IPS DF 6.9 (cell line): ENCODE results near the gene DBET.
"Not testable (repeated sequence)": the region's sequence is repeated elsewhere in the genome, so short reads cannot be mapped to it uniquely, and the experiment has no call there.

Source experiments
- DNase-seq: peaks from one replicate; pipeline ENCODE4 v3.0.0-alpha.2; 2013; ENCODE audit warnings: low read depth, low spot score
- H3K27ac ChIP-seq: one replicate; pipeline ENCODE4 v1.5.1; 2013; ENCODE audit warnings: low read length, control low read depth
- H3K27me3 ChIP-seq: 2 replicates; pipeline ENCODE4 v1.6.1; 2013; ENCODE audit warnings: mild to moderate bottlenecking, low read length; ENCODE audit not compliant: control insufficient read depth, insufficient read depth
- H3K36me3 ChIP-seq: 2 replicates; pipeline ENCODE4 v1.6.1; 2013; ENCODE audit warnings: low read length; ENCODE audit not compliant: control insufficient read depth, insufficient read depth
- H3K4me1 ChIP-seq: 2 replicates; pipeline ENCODE4 v1.6.1; 2013; ENCODE audit warnings: low read length; ENCODE audit not compliant: control insufficient read depth, insufficient read depth
- H3K4me3 ChIP-seq: 2 replicates; pipeline ENCODE4 v1.5.1; 2013; ENCODE audit warnings: mild to moderate bottlenecking, low read length
- H3K9me3 ChIP-seq: 2 replicates; pipeline ENCODE4 v1.6.1; 2013; ENCODE audit warnings: low read length, inconsistent platforms; ENCODE audit not compliant: control insufficient read depth, insufficient read depth
- WGBS: extraction: QIAGEN DNeasy Blood & Tissue Kit; methylation state at CpG from one replicate; pipeline ENCODE4 v1.1.7; 2013; ENCODE audit warnings: mixed read lengths, missing lambda C conversion rate; ENCODE audit not compliant: insufficient read length, insufficient coverage; 5-methylcytosine and 5-hydroxymethylcytosine counted together

DBET gene

GRCh38 chr4:190020790-190021717, 43.2 kb upstream of the DBET start:
- peaks cover 45% of the 10 kb centered on the region for H3K27me3 ChIP-seq

GRCh38 chr4:190021973-190022372, 42.3 kb upstream of the DBET start:
- no CpG with 5 or more reads among the region's 39 CpGs for WGBS
- not testable (repeated sequence) for H3K4me3 ChIP-seq, H3K27ac ChIP-seq, H3K4me1 ChIP-seq, DNase-seq, H3K9me3 ChIP-seq, H3K36me3 ChIP-seq
- H3K27me3 ChIP-seq = peaks cover 35% of the 10 kb centered on the region

More at GRCh38 chr4:190020790-190021717, 43.2 kb upstream of the DBET start:
- Histone ChIP-seq H3K4me1 (peaks cover 1% of the 10 kb centered on the region; the same call in 1 of the 2 replicates), H3K27ac (no peak overlapping the region), H3K9me3 (0 out of 2 replicates have a peak, but pooled peaks cover 2% of the 10 kb centered on the region), H3K4me3 (peak overlapping the region; percentile 36; the same call in 1 of the 2 replicates), H3K36me3 (no peaks in the 10 kb centered on the region)
- no peak for DNase-seq
- WGBS = no CpG with 5 or more reads among the region's 55 CpGs

GRCh38 chr4:190022614-190023281, 41.6 kb upstream of the DBET start:
- not testable (repeated sequence) for H3K36me3 ChIP-seq, H3K27ac ChIP-seq, H3K9me3 ChIP-seq, H3K4me1 ChIP-seq, H3K4me3 ChIP-seq, DNase-seq
- H3K27me3 ChIP-seq = peaks cover 29% of the 10 kb centered on the region
- WGBS = no CpG with 5 or more reads among the region's 47 CpGs

GRCh38 chr4:190027156-190027555, 37.1 kb upstream of the DBET start, which contains the start of gene FRG2:
Gene FRG2, minus strand, starts transcription at chr4:190027256. Its CDS starts 52 bp downstream, at chr4:190027204.
- not testable (repeated sequence) for H3K4me3 ChIP-seq, H3K36me3 ChIP-seq, H3K9me3 ChIP-seq, H3K4me1 ChIP-seq, H3K27ac ChIP-seq, H3K27me3 ChIP-seq, DNase-seq
- WGBS = no CpG with 5 or more reads among the region's 10 CpGs

GRCh38 chr4:190031264-190031663, 33.0 kb upstream of the DBET start:
- H3K4me1 ChIP-seq, H3K4me3 ChIP-seq, H3K36me3 ChIP-seq, H3K27me3 ChIP-seq, DNase-seq, H3K9me3 ChIP-seq, H3K27ac ChIP-seq: not testable (repeated sequence)
- WGBS = no CpG with 5 or more reads among the region's 5 CpGs

GRCh38 chr4:190037704-190038388, 26.5 kb upstream of the DBET start:
- no CpG with 5 or more reads among the region's 39 CpGs for WGBS
- H3K27me3 ChIP-seq, H3K27ac ChIP-seq, H3K4me1 ChIP-seq, H3K9me3 ChIP-seq, H3K4me3 ChIP-seq, H3K36me3 ChIP-seq, DNase-seq: not testable (repeated sequence)

- not testable (repeated sequence) for H3K4me3 ChIP-seq, H3K36me3 ChIP-seq, DNase-seq, H3K27ac ChIP-seq, H3K4me1 ChIP-seq, H3K9me3 ChIP-seq, H3K27me3 ChIP-seq
- WGBS = no CpG with 5 or more reads among the region's 40 CpGs
Observed at GRCh38 chr4:190040873-190041272, 23.4 kb upstream of the DBET start.

GRCh38 chr4:190047627-190048026, 16.7 kb upstream of the DBET start:
- H3K36me3 ChIP-seq, H3K4me3 ChIP-seq, H3K9me3 ChIP-seq, DNase-seq, H3K27me3 ChIP-seq, H3K27ac ChIP-seq, H3K4me1 ChIP-seq: not testable (repeated sequence)
- no CpG with 5 or more reads among the region's 12 CpGs for WGBS

- not testable (repeated sequence) for H3K36me3 ChIP-seq, DNase-seq, H3K4me1 ChIP-seq, H3K27ac ChIP-seq, H3K9me3 ChIP-seq, H3K4me3 ChIP-seq, H3K27me3 ChIP-seq
- WGBS = no CpG with 5 or more reads among the region's 28 CpGs
Observed at GRCh38 chr4:190049378-190050239, 14.7 kb upstream of the DBET start.
